NCI-H2107 treated with DMSO at 0.1 percent for 48 hours (cell line): ENCODE results near the gene STIM1.

Experiments
- DNase-seq: peaks from one replicate; lab custom pipeline; 2025; ENCODE audit not compliant: unreplicated experiment; lab: John Stamatoyannopoulos, UW

The STIM1 gene

DNA sequence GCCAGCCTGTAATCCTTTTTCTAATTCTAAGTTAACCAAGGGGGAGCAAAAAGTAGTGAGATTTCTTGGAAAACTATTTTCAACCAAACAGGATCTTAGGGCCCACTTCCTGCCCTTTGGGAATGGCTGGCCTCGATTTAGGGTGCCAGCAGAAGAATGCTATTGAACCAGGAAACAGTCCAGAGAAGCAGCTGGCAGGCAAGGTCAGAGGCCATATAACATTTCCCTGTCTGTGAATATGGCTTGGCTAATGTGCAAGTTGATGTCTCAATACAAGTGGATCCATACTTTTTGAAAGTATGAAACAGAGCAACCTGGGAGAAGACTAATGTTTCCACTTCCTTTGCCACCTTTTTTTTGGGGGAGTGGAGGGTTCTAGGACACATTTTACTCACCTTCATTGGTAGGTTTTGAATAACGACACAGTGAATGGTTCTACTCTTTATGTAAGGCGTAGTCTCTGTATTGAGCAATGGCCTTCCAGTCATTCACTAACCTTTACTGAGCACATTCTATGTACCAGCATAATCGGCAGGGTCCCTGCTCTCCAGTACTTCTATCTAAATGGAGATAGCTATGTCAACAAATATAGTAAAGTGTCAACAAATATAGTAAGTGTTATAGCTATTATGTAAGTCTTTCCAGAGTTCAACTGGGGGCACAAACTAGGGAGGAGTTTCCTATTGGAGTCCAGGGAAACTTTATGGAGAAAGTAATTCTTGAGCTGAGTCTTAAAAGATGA, 204.9 kb downstream of the STIM1 start:
- no peak for DNase-seq

DNA sequence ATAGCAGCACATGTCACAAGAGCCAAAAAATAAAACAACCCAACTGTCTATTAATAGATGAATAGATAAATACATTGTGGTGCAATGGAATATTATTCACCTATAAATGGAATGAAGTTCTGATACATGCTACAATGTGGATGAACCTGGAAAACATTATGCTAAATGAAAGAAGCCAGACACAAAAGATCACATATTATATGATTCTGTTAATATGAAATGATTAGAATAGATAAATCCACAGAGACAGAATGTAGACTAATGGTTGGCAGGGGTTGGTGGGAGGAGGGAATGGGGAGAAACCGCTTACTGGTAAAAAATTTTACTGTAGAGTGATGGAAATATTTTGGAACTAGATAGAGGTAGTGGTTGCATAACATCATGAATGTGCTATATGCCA, 206.2 kb downstream of the STIM1 start:
- DNase-seq, result no peak

DNA sequence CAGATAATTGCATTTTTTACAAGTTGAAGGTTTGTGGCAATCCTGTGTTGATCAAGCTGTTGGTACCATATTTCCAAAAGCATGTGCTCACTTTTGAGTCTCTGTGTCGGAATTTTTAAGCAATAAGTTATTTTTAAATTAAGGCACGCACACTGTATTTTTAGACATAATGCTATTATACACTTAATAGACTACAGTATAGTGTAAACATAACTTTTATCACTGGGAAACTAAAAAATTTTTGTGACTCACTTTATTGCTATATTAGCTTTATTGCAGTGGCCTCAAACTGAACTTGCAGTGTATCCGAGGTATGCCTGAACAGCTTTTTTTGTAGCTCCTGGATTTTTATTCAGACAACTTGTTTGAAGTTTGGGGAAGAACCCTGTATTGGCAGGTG, 207.9 kb downstream of the STIM1 start:
- DNase-seq, result no peak

GRCh38 chr11:4064278-4064955, 209.0 kb downstream of the STIM1 start:
- DNase-seq, result no peak

- no peak for DNase-seq
These were observed 209.6 kb downstream of the STIM1 start for GRCh38 chr11:4065086-4065485.

- DNase-seq, result no peak
These were observed 210.3 kb downstream of the STIM1 start for GRCh38 chr11:4065601-4066377.

- no peak for DNase-seq
These were observed 211.4 kb downstream of the STIM1 start for GRCh38 chr11:4066910-4067309.

- peak; percentile 55 for DNase-seq
These were observed 213.5 kb downstream of the STIM1 start for GRCh38 chr11:4068962-4069361.

GRCh38 chr11:4071325-4071724, 215.9 kb downstream of the STIM1 start:
- no peak for DNase-seq

DNA sequence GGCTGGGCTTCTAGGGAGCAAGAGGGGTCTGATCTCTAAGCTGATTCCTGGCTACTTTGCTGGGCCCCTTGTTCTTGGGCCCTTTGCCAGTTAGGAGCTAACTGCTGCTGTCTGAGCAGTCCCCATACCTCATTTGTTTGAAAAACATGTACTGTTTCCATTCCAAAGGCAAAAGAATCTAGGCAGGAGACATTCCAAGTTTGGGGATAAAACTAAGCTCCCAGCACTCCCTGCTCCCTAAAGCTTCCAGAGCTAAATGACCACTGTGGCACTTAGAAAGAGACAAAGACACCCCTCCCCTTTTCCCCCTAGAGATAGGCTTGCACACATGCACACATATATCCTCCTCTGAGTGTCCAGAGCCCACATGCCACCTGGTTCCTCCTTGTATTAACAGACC, 216.4 kb downstream of the STIM1 start:
- no peak for DNase-seq

GRCh38 chr11:4072668-4073285, 217.3 kb downstream of the STIM1 start:
- peak; percentile 86 for DNase-seq

DNA sequence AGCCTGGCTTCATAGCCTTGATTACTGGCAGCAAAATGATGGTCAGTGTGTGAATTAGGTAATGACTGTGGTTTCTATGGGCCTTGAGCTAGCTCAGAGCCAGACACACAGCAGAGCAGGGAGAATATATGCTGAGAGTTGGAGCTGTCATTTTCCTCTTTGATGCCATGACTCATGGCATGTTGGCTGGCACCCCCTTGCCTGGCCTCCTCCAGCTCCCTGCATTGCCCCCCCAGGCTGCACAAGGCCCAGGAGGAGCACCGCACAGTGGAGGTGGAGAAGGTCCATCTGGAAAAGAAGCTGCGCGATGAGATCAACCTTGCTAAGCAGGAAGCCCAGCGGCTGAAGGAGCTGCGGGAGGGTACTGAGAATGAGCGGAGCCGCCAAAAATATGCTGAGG, 218.8 kb downstream of the STIM1 start:
- no peak for DNase-seq

GRCh38 chr11:4076774-4077173, 221.3 kb downstream of the STIM1 start:
- DNase-seq, result no peak

DNA sequence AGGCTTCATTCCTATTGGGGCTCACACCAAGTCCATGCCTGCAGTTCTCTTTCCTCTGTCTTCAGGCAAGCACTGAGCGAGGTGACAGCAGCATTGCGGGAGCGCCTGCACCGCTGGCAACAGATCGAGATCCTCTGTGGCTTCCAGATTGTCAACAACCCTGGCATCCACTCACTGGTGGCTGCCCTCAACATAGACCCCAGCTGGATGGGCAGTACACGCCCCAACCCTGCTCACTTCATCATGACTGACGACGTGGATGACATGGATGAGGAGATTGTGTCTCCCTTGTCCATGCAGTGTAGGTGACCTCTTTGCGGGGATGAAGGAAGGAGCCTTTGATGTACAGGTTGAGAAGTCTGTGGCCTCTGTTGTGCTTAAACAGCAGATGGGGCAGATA, 227.7 kb downstream of the STIM1 start:
- DNase-seq, result no peak

DNA sequence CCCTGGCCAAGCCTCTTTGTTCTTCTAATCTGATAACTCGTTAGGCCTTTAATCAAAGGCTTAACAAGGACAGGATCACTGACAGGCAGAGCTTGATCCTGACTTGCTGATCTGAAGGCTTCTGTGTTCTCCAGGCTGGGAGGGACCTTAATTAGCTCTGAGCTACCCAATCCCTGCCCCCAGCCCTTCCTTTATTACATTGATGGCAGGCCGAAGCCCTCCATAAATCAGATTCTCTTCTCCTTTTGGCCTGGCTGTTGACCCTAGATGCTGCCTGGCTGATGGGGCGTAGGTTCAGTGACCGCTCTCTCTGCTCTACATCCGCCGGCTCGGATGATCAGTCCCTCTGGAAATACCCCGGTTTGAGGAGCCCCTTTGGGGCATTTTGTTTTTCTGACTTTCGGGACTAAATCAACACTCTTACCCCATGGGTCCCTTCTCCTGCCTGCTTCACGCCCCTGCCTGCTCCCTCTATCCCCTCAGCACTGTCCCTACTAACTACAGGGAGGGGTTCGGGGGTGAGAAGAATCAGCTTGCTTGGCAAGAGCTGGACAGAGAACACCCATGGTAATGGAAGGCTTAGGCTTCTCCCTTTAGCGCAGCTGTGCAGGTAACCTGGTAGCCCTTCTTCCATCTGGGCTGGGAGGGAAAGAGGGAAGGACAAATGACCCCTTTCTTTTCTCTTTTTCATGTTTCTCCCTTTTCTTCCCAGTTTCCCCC, 229.1 kb downstream of the STIM1 start:
- no peak for DNase-seq

- DNase-seq, result no peak
These were observed 230.1 kb downstream of the STIM1 start for GRCh38 chr11:4085575-4085974.

DNA sequence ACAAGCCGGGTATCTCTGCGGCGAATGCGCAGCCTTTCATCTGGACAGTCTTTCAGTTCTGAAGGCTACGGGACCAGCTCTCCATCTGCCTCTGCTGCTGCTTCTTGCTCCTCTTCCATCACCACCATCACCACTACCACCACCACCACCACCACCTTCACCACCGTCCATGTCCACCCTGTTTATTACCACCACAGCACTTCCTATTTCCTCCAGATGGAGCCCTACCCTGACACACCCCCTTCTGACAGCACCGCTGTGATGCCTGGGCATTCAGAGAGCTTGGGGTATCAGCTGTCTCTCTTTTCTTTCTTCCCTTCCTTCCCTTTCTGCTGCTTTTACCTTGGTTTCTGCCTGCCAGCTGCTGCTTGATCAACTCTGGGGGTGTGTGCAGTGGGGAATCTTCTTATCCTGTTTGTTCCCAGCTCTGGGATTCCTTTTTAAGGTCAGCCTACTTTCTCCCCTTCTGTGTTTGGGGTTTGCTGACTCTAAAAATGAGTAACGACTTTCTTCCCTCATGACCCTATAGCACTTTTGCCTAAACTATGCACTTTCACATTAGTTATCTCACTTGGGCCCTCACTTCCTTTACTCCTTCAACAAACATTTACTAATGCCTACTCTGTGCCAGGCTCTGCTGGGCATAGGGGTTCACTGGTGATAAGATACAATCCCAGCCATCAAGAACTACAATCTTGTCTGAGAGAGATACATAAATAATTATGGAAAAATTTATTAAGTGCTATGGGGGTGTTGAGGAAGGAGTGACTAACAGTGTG, 231.3 kb downstream of the STIM1 start:
- DNase-seq, result no peak

GRCh38 chr11:4087551-4087950, 232.1 kb downstream of the STIM1 start:
- no peak for DNase-seq

DNA sequence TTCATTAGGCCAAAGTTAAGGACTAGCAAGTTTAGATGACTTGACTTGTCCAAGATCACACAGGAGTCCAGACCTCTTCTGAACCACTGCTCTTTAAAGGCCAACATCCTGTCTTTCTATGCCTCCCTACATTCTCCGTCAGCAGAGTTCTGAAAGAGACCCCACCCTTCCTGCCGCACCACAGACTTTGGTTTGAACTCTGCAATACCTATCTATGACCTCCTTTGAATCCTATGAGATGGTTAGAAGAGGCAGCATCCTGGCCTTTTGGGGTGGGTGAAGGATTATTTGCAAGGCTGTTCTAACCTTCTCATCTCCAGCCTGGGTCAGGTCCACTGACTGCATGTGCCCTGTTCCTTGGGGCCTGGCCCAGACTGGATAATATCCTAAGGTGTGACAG, 234.8 kb downstream of the STIM1 start:
- no peak for DNase-seq

DNA sequence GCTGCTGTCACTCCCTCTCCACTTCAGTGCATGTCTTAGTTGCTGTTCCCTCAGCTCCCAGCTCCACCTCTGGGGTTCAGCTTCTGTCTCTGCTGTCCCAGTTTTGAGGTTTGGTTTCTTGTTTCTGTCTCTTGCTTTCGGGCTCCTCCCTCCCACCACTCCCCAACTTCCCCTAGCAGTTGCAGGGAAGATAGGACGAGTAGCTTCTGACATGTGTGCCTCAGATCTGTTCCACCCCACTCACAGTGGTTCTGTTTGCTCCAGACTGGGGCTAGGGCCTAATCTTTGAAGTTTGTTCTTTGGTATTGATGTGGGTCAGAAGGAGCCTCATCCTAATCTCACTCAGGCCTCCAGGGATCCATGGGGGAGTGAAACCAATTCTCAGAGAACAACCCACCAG, 236.6 kb downstream of the STIM1 start:
- DNase-seq, result no peak
